A172 (cell line): ENCODE measurements around the gene IRAK3. TPM values are rescaled to one million over a fixed set of nuclear protein-coding genes. Genes with fewer than 3 reads are reported as not detected.
"Not testable (repeated sequence)": the region's sequence is repeated elsewhere in the genome, so short reads cannot be mapped to it uniquely, and the experiment has no call there.

Source experiments
- DNase-seq: peaks from one replicate; pipeline ENCODE4 v3.0.0-alpha.2; 2015; ENCODE audit warnings: low spot score
- total RNA-seq: library from RNA; depleted of rRNA; stranded (reverse); fragments of >200 nt; shearing (Covaris generic); gene quantifications from 2 replicates; pipeline ENCODE4 v1.2.3, GENCODE V29; 2014; rRNA removed

The IRAK3 gene
- total RNA-seq, 1 experiment from 2014 or later: not detected

- not testable (repeated sequence) for DNase-seq
Measured at GRCh38 chr12:66303316-66303804, 114.3 kb downstream of the IRAK3 start.

Other genes with a start within 250 kb of the IRAK3 start
- 27.4 and 28.6 TPM in 2 replicates for gene LLPH, start 58.5 kb upstream of the IRAK3 start, total RNA-seq
- 122 and 178 TPM in 2 replicates for gene TMBIM4, start 19.2 kb upstream of the IRAK3 start, total RNA-seq
- gene HELB, start 113.3 kb downstream of the IRAK3 start, total RNA-seq: 1.4 and 2.1 TPM in 2 replicates